ENCODE measurements around the gene PYCR2. TPM values are rescaled to one million over a fixed set of nuclear protein-coding genes. Genes with fewer than 3 reads are reported as not detected.

The PYCR2 gene
- total RNA-seq, 1 experiment from 2014 or later = 104 TPM

DNA sequence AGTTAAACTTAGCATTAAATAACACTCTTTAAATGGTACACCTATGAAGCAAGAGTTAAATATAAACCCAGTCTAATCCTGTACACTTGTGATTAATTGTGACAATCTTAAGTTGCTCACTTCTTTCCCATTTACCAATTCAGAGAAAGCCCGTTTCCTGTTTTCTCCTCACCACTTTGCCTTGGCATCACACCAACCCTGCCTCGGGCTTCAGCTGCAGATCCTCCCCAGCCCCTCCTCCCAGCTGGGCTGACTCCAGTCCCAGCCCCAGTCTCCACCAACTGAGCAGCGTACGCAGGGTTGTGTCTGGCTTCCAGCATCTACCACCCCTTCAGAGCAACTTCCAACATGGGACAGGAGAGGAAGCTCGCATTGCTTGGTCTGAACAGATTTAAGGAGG, 4.1 kb downstream of the PYCR2 start:
- Mint-ChIP-seq H3K4me3 (no peak overlapping the region; a peak in 1 of 5 replicates), H3K9me3 (no peaks in the 10 kb centered on the region), H3K4me1 (peaks cover 5 to 14% of the 10 kb centered on the region in 2 experiments), H3K27me3 (ENCODE audit: low read depth) (no peaks in the 10 kb centered on the region), H3K36me3 (ENCODE audit: insufficient read depth in 1 of 3, low read depth in 3 of 3) (peaks cover 46 to 65% (median 55%) of the 10 kb centered on the region in 3 experiments; a peak in 6 of 7 replicates), H3K27ac (no peak overlapping the region; a peak in 1 of 7 replicates)
- H2BK12ac ChIP-seq (ENCODE audit: insufficient read length, low read depth, low read length) = no peak overlapping the region
- no peak overlapping the region for H3K9ac ChIP-seq (ENCODE audit: extremely low read depth, insufficient read length, low read length)
- no peaks in the 10 kb centered on the region for H3K4me1 ChIP-seq (ENCODE audit: insufficient read depth, low read length)
- no peaks in the 10 kb centered on the region for H3K9me3 ChIP-seq (ENCODE audit: control insufficient read depth, low read depth, low read length)
- H3K4ac ChIP-seq (ENCODE audit: low read depth, low read length) = no peak overlapping the region
- H2BK20ac ChIP-seq (ENCODE audit: low read depth, low read length, poor library complexity, severe bottlenecking) = no peak overlapping the region
- no peak overlapping the region for H2BK15ac ChIP-seq (ENCODE audit: low read depth, low read length)
- H3K27ac ChIP-seq (ENCODE audit: insufficient read length, low read depth, low read length) = no peak overlapping the region
- H2AFZ ChIP-seq (ENCODE audit: low read length) = no peak overlapping the region
- H3K4me2 ChIP-seq (ENCODE audit: insufficient read depth, insufficient read length, low read length) = no peak overlapping the region
- H2BK5ac ChIP-seq (ENCODE audit: insufficient read length, low read length) = no peak overlapping the region
- H3K23me2 ChIP-seq (ENCODE audit: insufficient read length, low read depth, low read length, poor library complexity, severe bottlenecking) = peaks cover 4% of the 10 kb centered on the region
- H4K8ac ChIP-seq (replicated peaks; ENCODE audit: insufficient read length, low read depth, low read length) = no peak overlapping the region
- no peak overlapping the region for H4K5ac ChIP-seq (ENCODE audit: insufficient read length, low read depth, low read length)
- H3K18ac ChIP-seq (ENCODE audit: insufficient read length, low read depth, low read length) = no peak overlapping the region
- peaks cover 3% of the 10 kb centered on the region for H4K20me1 ChIP-seq (ENCODE audit: control insufficient read depth, insufficient read depth, insufficient read length)
- DNase-seq = no peak
- no peaks in the 10 kb centered on the region for H3K27me3 ChIP-seq (ENCODE audit: insufficient read depth, low read length)
- H3T11ph ChIP-seq (ENCODE audit: low read length) = no peak overlapping the region
- H2AK5ac ChIP-seq (ENCODE audit: insufficient read length, low read length) = no peak overlapping the region
- peaks cover 5% of the 10 kb centered on the region; the same call in 1 of the 2 replicates for H3K79me2 ChIP-seq (ENCODE audit: insufficient read depth, low read length)
- no peak overlapping the region for H3K56ac ChIP-seq (ENCODE audit: insufficient read length, low read depth, low read length)
- WGBS (ENCODE audit: extremely low coverage, insufficient read length, low lambda C conversion rate) = no CpG with 5 or more reads among the region's 5 CpGs
- no peak overlapping the region for H3K23ac ChIP-seq (ENCODE audit: insufficient read length, low read depth, low read length)
- H3K14ac ChIP-seq (ENCODE audit: insufficient read depth, low read length) = no peak overlapping the region
- H3K79me1 ChIP-seq (ENCODE audit: insufficient read depth, low read depth, low read length, poor library complexity, severe bottlenecking) = no peaks in the 10 kb centered on the region
- H2BK120ac ChIP-seq (ENCODE audit: low read depth, low read length, poor library complexity, severe bottlenecking) = no peak overlapping the region
- TF ChIP-seq, protein P1, sequence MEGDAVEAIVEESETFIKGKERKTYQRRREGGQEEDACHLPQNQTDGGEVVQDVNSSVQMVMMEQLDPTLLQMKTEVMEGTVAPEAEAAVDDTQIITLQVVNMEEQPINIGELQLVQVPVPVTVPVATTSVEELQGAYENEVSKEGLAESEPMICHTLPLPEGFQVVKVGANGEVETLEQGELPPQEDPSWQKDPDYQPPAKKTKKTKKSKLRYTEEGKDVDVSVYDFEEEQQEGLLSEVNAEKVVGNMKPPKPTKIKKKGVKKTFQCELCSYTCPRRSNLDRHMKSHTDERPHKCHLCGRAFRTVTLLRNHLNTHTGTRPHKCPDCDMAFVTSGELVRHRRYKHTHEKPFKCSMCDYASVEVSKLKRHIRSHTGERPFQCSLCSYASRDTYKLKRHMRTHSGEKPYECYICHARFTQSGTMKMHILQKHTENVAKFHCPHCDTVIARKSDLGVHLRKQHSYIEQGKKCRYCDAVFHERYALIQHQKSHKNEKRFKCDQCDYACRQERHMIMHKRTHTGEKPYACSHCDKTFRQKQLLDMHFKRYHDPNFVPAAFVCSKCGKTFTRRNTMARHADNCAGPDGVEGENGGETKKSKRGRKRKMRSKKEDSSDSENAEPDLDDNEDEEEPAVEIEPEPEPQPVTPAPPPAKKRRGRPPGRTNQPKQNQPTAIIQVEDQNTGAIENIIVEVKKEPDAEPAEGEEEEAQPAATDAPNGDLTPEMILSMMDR (conservative IDR thresholded peaks at IDR 0.05) = no peak
- H4K91ac ChIP-seq (ENCODE audit: insufficient read length, low read depth, low read length) = no peak overlapping the region
